Keratinocyte (primary cell): ENCODE results near the gene RB1. TPM values are rescaled to one million over a fixed set of nuclear protein-coding genes. Genes with fewer than 3 reads are reported as not detected.

ENCODE experiments used
- DNase-seq: peaks from one replicate; pipeline ENCODE4 v3.0.0-alpha.2; 2011; ENCODE audit warnings: low read depth, missing footprints, low spot score
- FAIRE-seq: peaks from 2 replicates; lab custom pipeline; 2011; peaks lifted over from hg19 to GRCh38; lab: Jason Lieb, UNC
- H2AFZ ChIP-seq: 2 replicates; pipeline ENCODE4 v1.6.0; 2012; ENCODE audit warnings: low read length, control low read depth, inconsistent platforms; ENCODE audit not compliant: control insufficient read depth
- H3K27ac ChIP-seq: 2 replicates; pipeline ENCODE4 v1.5.1; 2011; ENCODE audit warnings: low read length; ENCODE audit not compliant: control insufficient read depth, insufficient read depth
- H3K27me3 ChIP-seq: 3 replicates; pipeline ENCODE4 v1.6.0; 2011; ENCODE audit warnings: low read length; ENCODE audit not compliant: control insufficient read depth, insufficient read depth; ENCODE audit errors: extremely low read depth
- H3K36me3 ChIP-seq, 2 experiments: 2 replicates in 1 of 2; 3 replicates in 1 of 2; pipeline ENCODE4 v1.5.1; 2011; ENCODE audit warnings: low read length in 2 of 2, mild to moderate bottlenecking in 1 of 2; ENCODE audit not compliant: control insufficient read depth in 2 of 2, insufficient read depth in 2 of 2; ENCODE audit errors: extremely low read depth in 1 of 2
- H3K4me1 ChIP-seq: 3 replicates; pipeline ENCODE4 v1.5.1; 2011; ENCODE audit warnings: low read length; ENCODE audit not compliant: control insufficient read depth, insufficient read depth; ENCODE audit errors: extremely low read depth
- H3K4me2 ChIP-seq: 3 replicates; pipeline ENCODE4 v1.6.0; 2011; ENCODE audit warnings: low read depth, low read length; ENCODE audit not compliant: control insufficient read depth, insufficient read depth; ENCODE audit errors: extremely low read depth
- H3K4me3 ChIP-seq, 3 experiments: fragments of 200-600 bp in 1 of 3; sonication (generic) in 1 of 3; 2 replicates in 2 of 3; 3 replicates in 1 of 3; pipeline ENCODE4 v1.5.1; 2011 to 2016; ENCODE audit warnings: low read length in 3 of 3, mild to moderate bottlenecking in 3 of 3, control low read depth in 2 of 3, inconsistent platforms in 1 of 3, low read depth in 1 of 3, mixed read lengths in 1 of 3, mixed run types in 1 of 3, moderate library complexity in 1 of 3; ENCODE audit not compliant: control insufficient read depth in 2 of 3, insufficient read depth in 2 of 3; ENCODE audit errors: extremely low read depth in 1 of 3
- H3K79me2 ChIP-seq: 2 replicates; pipeline ENCODE4 v1.6.0; 2012; ENCODE audit warnings: low read length; ENCODE audit not compliant: control insufficient read depth, insufficient read depth
- H3K9ac ChIP-seq: 3 replicates; pipeline ENCODE4 v1.6.0; 2011; ENCODE audit warnings: low read length; ENCODE audit not compliant: control insufficient read depth, insufficient read depth; ENCODE audit errors: extremely low read depth
- H3K9me1 ChIP-seq: 3 replicates; pipeline ENCODE4 v1.6.0; 2011; ENCODE audit warnings: low read length; ENCODE audit not compliant: control insufficient read depth, insufficient read depth; ENCODE audit errors: extremely low read depth
- H3K9me3 ChIP-seq: 2 replicates; pipeline ENCODE4 v1.5.1; 2012; ENCODE audit warnings: low read depth, low read length; ENCODE audit not compliant: control insufficient read depth
- H4K20me1 ChIP-seq: 3 replicates; pipeline ENCODE4 v1.6.0; 2011; ENCODE audit warnings: low read length; ENCODE audit not compliant: control insufficient read depth, insufficient read depth; ENCODE audit errors: extremely low read depth
- CTCF ChIP-seq, 3 experiments: IDR thresholded peaks in 1 of 3; conservative IDR thresholded peaks in 1 of 3; optimal IDR thresholded peaks in 1 of 3; 2 replicates in 2 of 3; 3 replicates in 1 of 3; pipeline versions ENCODE3 to v1.5.1; 2011; ENCODE audit warnings: low read length in 3 of 3, mild to moderate bottlenecking in 3 of 3, moderate library complexity in 2 of 3, control low read depth in 1 of 3, inconsistent platforms in 1 of 3; ENCODE audit not compliant: insufficient read depth in 2 of 3; ENCODE audit errors: extremely low read depth in 1 of 3
- EZH2 ChIP-seq: IDR thresholded peaks from one replicate; pipeline ENCODE4 v1.6.1; 2012; ENCODE audit warnings: inconsistent platforms, mild to moderate bottlenecking, low read length, moderate library complexity
- dilution Hi-C: fragments of 300-500 bp; cut with MboI; formaldehyde crosslinking; loops from one replicate; pipeline ENCODE4 v1.7.0; 2020; ENCODE audit warnings: low sequenced_read_pairs; ENCODE audit not compliant: extremely low pct_ligation_motif_present
- polyA plus RNA-seq, 5 experiments: library from polyadenylated mRNA; depleted of rRNA in 3 of 5; stranded (reverse) in 3 of 5; stranded (forward) in 1 of 5; unstranded in 1 of 5; fragments of >200 nt; gene quantifications; 1 replicate in 1 of 5; 2 replicates in 3 of 5; 3 replicates in 1 of 5; pipeline versions ENCODE4 v1.2.1 to v1.2.3, GENCODE V29; 2011 to 2012; ENCODE audit warnings: missing spikeins in 2 of 5, low read depth in 1 of 5, low replicate concordance in 1 of 5

RB1 gene
- polyA plus RNA-seq, 1 donor (not counting 4 experiments of a cell fraction or from before 2014, with no cell fraction given): 22.4 TPM

GRCh38 chr13:48397744-48398143 is 94.2 kb downstream of the RB1 start:
- Histone ChIP-seq H3K4me1 (peaks cover 43% of the 10 kb centered on the region), H3K27ac (no peak overlapping the region), H3K4me3 (no peak overlapping the region), H3K79me2 (no peaks in the 10 kb centered on the region), H3K36me3 (peaks cover 0 to 3% of the 10 kb centered on the region in 2 experiments), H3K9me3 (no peaks in the 10 kb centered on the region), H4K20me1 (no peaks in the 10 kb centered on the region), H3K27me3 (no peaks in the 10 kb centered on the region), H3K4me2 (no peak overlapping the region), H3K9ac (no peak overlapping the region), H3K9me1 (no peaks in the 10 kb centered on the region), H2AFZ (no peak overlapping the region)
- FAIRE-seq: no peak
- no peak for TF ChIP-seq EZH2
- TF ChIP-seq CTCF (optimal IDR thresholded peaks at IDR 0.05 in 1 of 3, IDR thresholded peaks at IDR 0.05 in 1 of 3, conservative IDR thresholded peaks at IDR 0.05 in 1 of 3; ENCODE audit: extremely low read depth in 1 of 3, insufficient read depth in 2 of 3, low read length in 3 of 3): no peak
- dilution Hi-C loops: no loop called here
- DNase-seq: no peak

- peaks cover 47% of the 10 kb centered on the region for H3K4me1 ChIP-seq
- no peaks in the 10 kb centered on the region for H3K9me3 ChIP-seq
- no peaks in the 10 kb centered on the region for H3K36me3 ChIP-seq
- no peaks in the 10 kb centered on the region for H4K20me1 ChIP-seq
- no peak overlapping the region for H3K4me3 ChIP-seq
- dilution Hi-C loops: no loop called here
- H3K27me3 ChIP-seq: no peaks in the 10 kb centered on the region
- TF ChIP-seq EZH2 (no peak), CTCF (optimal IDR thresholded peaks at IDR 0.05 in 1 of 3, IDR thresholded peaks at IDR 0.05 in 1 of 3, conservative IDR thresholded peaks at IDR 0.05 in 1 of 3; ENCODE audit: extremely low read depth in 1 of 3, insufficient read depth in 2 of 3, low read length in 3 of 3) (no peak)
- DNase-seq: no peak
- no peaks in the 10 kb centered on the region for H3K9me1 ChIP-seq
- no peak overlapping the region for H2AFZ ChIP-seq
- peak overlapping the region; percentile 81 for H3K27ac ChIP-seq
- no peak overlapping the region for H3K9ac ChIP-seq
- H3K79me2 ChIP-seq: no peaks in the 10 kb centered on the region
- FAIRE-seq: no peak
- H3K4me2 ChIP-seq: no peak overlapping the region
These were observed 95.0 kb downstream of the RB1 start for GRCh38 chr13:48398450-48399095.
